ENCODE measurements around the gene CAMK2N2.

Gene CAMK2N2

GRCh38 chr3:184261270-184261853 is at the start of gene CAMK2N2:
Gene CAMK2N2 (minus strand): TSS chr3:184261553. CDS start chr3:184261285, 268 bp downstream.
- no peak within 1 kb of the TSS for H3K27ac ChIP-seq
- peak in 1 of 2 donors; percentile 69 for DNase-seq
- H3K9me3 ChIP-seq = no peaks in the 10 kb centered on the region
- TF ChIP-seq, protein P1, sequence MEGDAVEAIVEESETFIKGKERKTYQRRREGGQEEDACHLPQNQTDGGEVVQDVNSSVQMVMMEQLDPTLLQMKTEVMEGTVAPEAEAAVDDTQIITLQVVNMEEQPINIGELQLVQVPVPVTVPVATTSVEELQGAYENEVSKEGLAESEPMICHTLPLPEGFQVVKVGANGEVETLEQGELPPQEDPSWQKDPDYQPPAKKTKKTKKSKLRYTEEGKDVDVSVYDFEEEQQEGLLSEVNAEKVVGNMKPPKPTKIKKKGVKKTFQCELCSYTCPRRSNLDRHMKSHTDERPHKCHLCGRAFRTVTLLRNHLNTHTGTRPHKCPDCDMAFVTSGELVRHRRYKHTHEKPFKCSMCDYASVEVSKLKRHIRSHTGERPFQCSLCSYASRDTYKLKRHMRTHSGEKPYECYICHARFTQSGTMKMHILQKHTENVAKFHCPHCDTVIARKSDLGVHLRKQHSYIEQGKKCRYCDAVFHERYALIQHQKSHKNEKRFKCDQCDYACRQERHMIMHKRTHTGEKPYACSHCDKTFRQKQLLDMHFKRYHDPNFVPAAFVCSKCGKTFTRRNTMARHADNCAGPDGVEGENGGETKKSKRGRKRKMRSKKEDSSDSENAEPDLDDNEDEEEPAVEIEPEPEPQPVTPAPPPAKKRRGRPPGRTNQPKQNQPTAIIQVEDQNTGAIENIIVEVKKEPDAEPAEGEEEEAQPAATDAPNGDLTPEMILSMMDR (IDR thresholded peaks at IDR 0.05) = no peak
- peak within 1 kb of the TSS; percentile 39 to 52 for H3K4me3 ChIP-seq
- peaks cover 0 to 73% of the 10 kb centered on the region in 2 donors for H3K27me3 ChIP-seq
- intact Hi-C loops (cut with DNase I; ENCODE audit: low total_unique reads) = no loop called here
- H3K36me3 ChIP-seq = peaks cover 6 to 14% (median 7%) of the 10 kb centered on the region in 3 donors
- peaks cover 0 to 35% (median 31%) of the 10 kb centered on the region in 4 donors for H3K4me1 ChIP-seq

DNA sequence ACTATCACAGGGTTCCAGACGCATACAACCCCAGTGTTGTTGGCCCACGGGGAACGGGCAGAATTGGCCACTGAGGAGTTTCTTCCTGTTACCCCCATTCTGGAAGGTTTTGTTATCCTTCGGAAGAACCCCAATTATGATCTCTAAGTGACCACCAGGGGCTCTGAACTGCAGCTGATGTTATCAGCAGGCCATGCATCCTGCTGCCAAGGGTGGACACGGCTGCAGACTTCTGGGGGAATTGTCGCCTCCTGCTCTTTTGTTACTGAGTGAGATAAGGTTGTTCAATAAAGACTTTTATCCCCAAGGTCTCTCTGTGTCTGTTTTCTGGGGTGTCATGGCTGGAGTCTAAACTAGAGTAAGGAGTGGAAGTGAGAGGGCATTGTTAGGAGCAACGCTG is 47.4 kb upstream of the CAMK2N2 start:
- H3K4me1 ChIP-seq = peaks cover 0 to 2% (median under 1%) of the 10 kb centered on the region in 4 donors
- no peaks in the 10 kb centered on the region for H3K9me3 ChIP-seq
- H3K36me3 ChIP-seq = peaks cover 49 to 57% (median 52%) of the 10 kb centered on the region in 3 donors
- H3K27me3 ChIP-seq = no peaks in the 10 kb centered on the region
- no peak overlapping the region for H3K27ac ChIP-seq
- DNase-seq = no peak
- intact Hi-C loops (cut with DNase I; ENCODE audit: low total_unique reads) = no loop called here
- no peak overlapping the region for H3K4me3 ChIP-seq
- TF ChIP-seq, protein P1 (IDR thresholded peaks at IDR 0.05) = no peak

GRCh38 chr3:184307915-184308314 is 46.6 kb upstream of the CAMK2N2 start:
- H3K27me3 ChIP-seq = no peaks in the 10 kb centered on the region
- H3K36me3 ChIP-seq = peaks cover 58 to 66% (median 60%) of the 10 kb centered on the region in 3 donors
- TF ChIP-seq, protein P1 (IDR thresholded peaks at IDR 0.05) = no peak
- H3K4me3 ChIP-seq = no peak overlapping the region
- intact Hi-C loops (cut with DNase I; ENCODE audit: low total_unique reads) = no loop called here
- H3K9me3 ChIP-seq = no peaks in the 10 kb centered on the region
- H3K27ac ChIP-seq = no peak overlapping the region
- no peaks in the 10 kb centered on the region for H3K4me1 ChIP-seq
- DNase-seq = no peak

DNA sequence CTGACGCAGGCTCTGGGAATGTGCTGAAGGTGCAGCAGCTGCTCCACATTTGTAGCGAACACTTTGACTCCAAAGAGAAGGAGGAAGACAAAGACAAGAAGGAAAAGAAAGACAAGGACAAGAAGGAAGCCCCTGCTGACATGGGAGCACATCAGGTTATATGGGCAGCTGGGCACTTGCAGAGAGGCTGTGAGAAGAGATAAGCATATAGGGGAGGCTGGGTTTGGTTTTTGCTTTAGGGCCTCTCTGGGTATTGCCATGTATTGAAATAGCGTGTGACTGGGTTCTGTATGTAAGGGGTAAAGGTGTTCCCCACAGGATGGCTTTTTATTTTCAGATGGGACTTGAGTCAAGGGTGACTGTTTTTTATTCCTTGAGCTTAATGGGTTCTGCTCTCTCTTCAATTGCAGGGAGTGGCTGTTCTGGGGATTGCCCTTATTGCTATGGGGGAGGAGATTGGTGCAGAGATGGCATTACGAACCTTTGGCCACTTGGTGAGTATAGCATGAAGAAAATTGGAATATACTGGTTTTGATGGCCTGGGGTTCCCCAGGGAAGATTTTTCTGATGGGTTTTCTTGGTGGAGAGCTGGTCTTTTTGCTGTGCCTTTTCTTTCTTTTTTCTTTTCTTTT is 45.1 kb upstream of the CAMK2N2 start:
- intact Hi-C loops (cut with DNase I; ENCODE audit: low total_unique reads) = no loop called here
- DNase-seq = no peak
- H3K36me3 ChIP-seq = peaks cover 72 to 80% (median 75%) of the 10 kb centered on the region in 3 donors
- no peaks in the 10 kb centered on the region for H3K9me3 ChIP-seq
- H3K27me3 ChIP-seq = no peaks in the 10 kb centered on the region
- H3K4me3 ChIP-seq = no peak overlapping the region
- TF ChIP-seq, protein P1 (IDR thresholded peaks at IDR 0.05) = no peak
- H3K27ac ChIP-seq = no peak overlapping the region
- peaks cover 0 to 3% (median 0%) of the 10 kb centered on the region in 4 donors for H3K4me1 ChIP-seq

DNA sequence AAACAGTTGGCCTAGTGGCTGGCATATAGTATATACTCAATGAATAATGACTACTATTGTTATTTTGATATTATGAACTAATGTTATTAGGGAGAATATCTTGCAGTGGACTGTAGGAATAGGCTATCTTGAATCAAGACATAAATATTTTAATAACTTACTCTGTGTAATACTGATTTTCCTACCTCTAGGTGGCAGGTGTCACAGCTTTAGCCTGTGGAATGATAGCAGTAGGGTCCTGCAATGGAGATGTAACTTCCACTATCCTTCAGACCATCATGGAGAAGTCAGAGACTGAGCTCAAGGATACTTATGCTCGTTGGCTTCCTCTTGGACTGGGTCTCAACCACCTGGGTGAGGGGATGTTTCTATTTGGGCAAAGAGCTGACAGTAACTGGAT is 44.2 kb upstream of the CAMK2N2 start:
- TF ChIP-seq, protein P1 (IDR thresholded peaks at IDR 0.05) = peak in 1 of 2 experiments; percentile 7
- Histone ChIP-seq H3K27ac (no peak overlapping the region), H3K27me3 (no peaks in the 10 kb centered on the region), H3K4me3 (no peak overlapping the region), H3K9me3 (no peaks in the 10 kb centered on the region), H3K36me3 (peaks cover 75 to 89% (median 80%) of the 10 kb centered on the region in 3 donors), H3K4me1 (peaks cover 0 to 7% (median 4%) of the 10 kb centered on the region in 4 donors)
- DNase-seq = no peak
- intact Hi-C loops (cut with DNase I; ENCODE audit: low total_unique reads) = no loop called here
